OCI-LY1 (cell line): ENCODE measurements around the gene FRMD3.

Experiments
- H2AFZ ChIP-seq: fragments of 200-600 bp; sonication (generic), shearing (Covaris generic); 2 replicates; pipeline ENCODE4 v1.6.0; 2014; ENCODE audit warnings: antibody characterized with exemption, mild to moderate bottlenecking, low read length
- H3F3A ChIP-seq: fragments of 200-600 bp; sonication (generic), shearing (Covaris generic); 2 replicates; pipeline ENCODE4 v1.6.0; 2014; ENCODE audit warnings: mild to moderate bottlenecking, antibody characterized with exemption, low read length, moderate library complexity; ENCODE audit not compliant: insufficient read depth
- H3K27ac ChIP-seq: fragments of 200-600 bp; sonication (generic); 2 replicates; pipeline ENCODE4 v1.5.1; 2014; ENCODE audit warnings: low read length, mixed run types, mild to moderate bottlenecking, low read depth; ENCODE audit not compliant: poor library complexity, severe bottlenecking
- H3K27me3 ChIP-seq: fragments of 200-600 bp; sonication (generic); 2 replicates; pipeline ENCODE4 v1.6.0; 2014; ENCODE audit warnings: antibody characterized with exemption, mild to moderate bottlenecking, low read length, moderate library complexity; ENCODE audit not compliant: insufficient read depth
- H3K36me3 ChIP-seq: fragments of 200-600 bp; sonication (generic); 2 replicates; pipeline ENCODE4 v1.6.1; 2014; ENCODE audit warnings: mild to moderate bottlenecking, antibody characterized with exemption, low read length, moderate library complexity, mixed read lengths; ENCODE audit not compliant: insufficient read depth
- H3K4me1 ChIP-seq: fragments of 200-600 bp; sonication (generic); 2 replicates; pipeline ENCODE4 v1.5.1; 2014; ENCODE audit warnings: mild to moderate bottlenecking, low read length, moderate library complexity; ENCODE audit not compliant: insufficient read depth, severe bottlenecking
- H3K4me2 ChIP-seq: fragments of 200-600 bp; sonication (generic), shearing (Covaris generic); 2 replicates; pipeline ENCODE4 v1.6.1; 2014; ENCODE audit warnings: low read length
- H3K4me3 ChIP-seq: fragments of 200-600 bp; sonication (generic); 2 replicates; pipeline ENCODE4 v1.5.1; 2014; ENCODE audit warnings: low read length, low read depth, mild to moderate bottlenecking, mixed read lengths; ENCODE audit not compliant: poor library complexity, severe bottlenecking
- H3K79me2 ChIP-seq: fragments of 200-600 bp; shearing (Covaris generic); 2 replicates; pipeline ENCODE4 v1.6.1; 2016; ENCODE audit warnings: mixed run types, low read length, mixed read lengths; ENCODE audit not compliant: insufficient read depth
- H3K9ac ChIP-seq: fragments of 200-600 bp; sonication (generic), shearing (Covaris generic); 2 replicates; pipeline ENCODE4 v1.6.1; 2014; ENCODE audit warnings: mild to moderate bottlenecking, low read length, mixed read lengths
- H3K9me2 ChIP-seq: fragments of 200-600 bp; sonication (generic), shearing (Covaris generic); 2 replicates; pipeline ENCODE4 v1.6.1; 2014; ENCODE audit warnings: low read depth, mild to moderate bottlenecking, low read length, mixed read lengths
- H3K9me3 ChIP-seq: fragments of 200-600 bp; shearing (Covaris generic); 2 replicates; pipeline ENCODE4 v1.6.1; 2014; ENCODE audit warnings: low read length, mixed read lengths
- H4K20me1 ChIP-seq: fragments of 200-600 bp; sonication (generic), shearing (Covaris generic); 2 replicates; pipeline ENCODE4 v1.6.0; 2016; ENCODE audit warnings: mild to moderate bottlenecking, low read length; ENCODE audit not compliant: insufficient read depth
- CTCF ChIP-seq: fragments of 200-600 bp; sonication (generic), shearing (Covaris generic); IDR thresholded peaks from 2 replicates; pipeline ENCODE4 v1.5.1; 2017; ENCODE audit warnings: mild to moderate bottlenecking, antibody characterized with exemption, low read length, moderate library complexity, mixed read lengths
- EZH2 ChIP-seq: fragments of 200-600 bp; sonication (generic), shearing (Covaris generic); IDR thresholded peaks from 2 replicates; pipeline ENCODE4 v1.8.0; 2017; ENCODE audit warnings: borderline replicate concordance, mixed run types, mild to moderate bottlenecking, antibody characterized with exemption, low read length, moderate library complexity, mixed read lengths

FRMD3 gene

GRCh38 chr9:83509402-83509801, 28.8 kb downstream of the FRMD3 start:
- no peaks in the 10 kb centered on the region for H3K9me3 ChIP-seq
- H3K4me1 ChIP-seq: no peaks in the 10 kb centered on the region
- H3K4me2 ChIP-seq: no peak overlapping the region
- H4K20me1 ChIP-seq: no peaks in the 10 kb centered on the region
- H3K4me3 ChIP-seq: no peak overlapping the region
- no peaks in the 10 kb centered on the region for H3K79me2 ChIP-seq
- no peak overlapping the region for H3K27ac ChIP-seq
- TF ChIP-seq EZH2 (no peak), CTCF (no peak)
- H3K9ac ChIP-seq: no peak overlapping the region
- no peaks in the 10 kb centered on the region for H3F3A ChIP-seq
- no peak overlapping the region for H2AFZ ChIP-seq
- H3K36me3 ChIP-seq: no peaks in the 10 kb centered on the region
- no peaks in the 10 kb centered on the region for H3K9me2 ChIP-seq
- no peaks in the 10 kb centered on the region for H3K27me3 ChIP-seq

- Histone ChIP-seq H3K9ac (no peak overlapping the region), H3K36me3 (no peaks in the 10 kb centered on the region), H3K4me2 (no peak overlapping the region), H3K4me3 (no peak overlapping the region), H3K9me3 (no peaks in the 10 kb centered on the region), H3K79me2 (no peaks in the 10 kb centered on the region), H3K27me3 (no peaks in the 10 kb centered on the region), H3F3A (no peaks in the 10 kb centered on the region), H3K27ac (no peak overlapping the region), H4K20me1 (no peaks in the 10 kb centered on the region), H2AFZ (no peak overlapping the region), H3K4me1 (no peaks in the 10 kb centered on the region), H3K9me2 (no peaks in the 10 kb centered on the region)
- TF ChIP-seq CTCF (no peak), EZH2 (no peak)
Observed at GRCh38 chr9:83508067-83508466, 30.1 kb downstream of the FRMD3 start.

GRCh38 chr9:83505282-83505681, 32.9 kb downstream of the FRMD3 start:
- no peaks in the 10 kb centered on the region for H3F3A ChIP-seq
- no peak for TF ChIP-seq CTCF
- TF ChIP-seq EZH2: no peak
- no peaks in the 10 kb centered on the region for H3K4me1 ChIP-seq
- H4K20me1 ChIP-seq: no peaks in the 10 kb centered on the region
- H3K36me3 ChIP-seq: no peaks in the 10 kb centered on the region
- no peak overlapping the region for H3K4me2 ChIP-seq
- no peak overlapping the region for H3K9ac ChIP-seq
- no peaks in the 10 kb centered on the region for H3K27me3 ChIP-seq
- no peak overlapping the region for H2AFZ ChIP-seq
- no peaks in the 10 kb centered on the region for H3K9me2 ChIP-seq
- H3K27ac ChIP-seq: no peak overlapping the region
- H3K9me3 ChIP-seq: no peaks in the 10 kb centered on the region
- no peak overlapping the region for H3K4me3 ChIP-seq
- no peaks in the 10 kb centered on the region for H3K79me2 ChIP-seq
